Left cardiac atrium (tissue), 2 donors: ENCODE data around the gene PLCH1. TPM values are rescaled to one million over a fixed set of nuclear protein-coding genes. Genes with fewer than 3 reads are reported as not detected.

Experiments
- total RNA-seq, 2 donors: library from RNA; stranded (reverse); fragmentation: NEBNext Ultra II Directional; extraction: Animal tissue kit (Norgen Biotek cat#: 25700); gene quantifications; one replicate each; pipeline ENCODE4 v1.2.1, GENCODE V29; 2021
- donor health status: DM: no; HTN: yes; CAD: no; lungs with severe emphysema.
- donor health status: DM: yes; HTN: yes; CAD: no.

Gene PLCH1
- total RNA-seq, 2 donors from 2014 or later, result 0.39 to 1.3 TPM

Other genes starting within 250 kb of the PLCH1 start
- gene C3orf33, start 61.2 kb upstream of the PLCH1 start, total RNA-seq, result 1 to 10 TPM; 5.5 to 6.9 TPM
- 10 to 100 TPM; 20.4 to 26.6 TPM for gene SLC33A1, start 109.4 kb upstream of the PLCH1 start, total RNA-seq
- gene GMPS, start 125.6 kb upstream of the PLCH1 start, total RNA-seq, result 10 to 100 TPM; 29.3 to 39.6 TPM